Measurements from ENCODE around the gene ITGB3BP.

Gene ITGB3BP

DNA sequence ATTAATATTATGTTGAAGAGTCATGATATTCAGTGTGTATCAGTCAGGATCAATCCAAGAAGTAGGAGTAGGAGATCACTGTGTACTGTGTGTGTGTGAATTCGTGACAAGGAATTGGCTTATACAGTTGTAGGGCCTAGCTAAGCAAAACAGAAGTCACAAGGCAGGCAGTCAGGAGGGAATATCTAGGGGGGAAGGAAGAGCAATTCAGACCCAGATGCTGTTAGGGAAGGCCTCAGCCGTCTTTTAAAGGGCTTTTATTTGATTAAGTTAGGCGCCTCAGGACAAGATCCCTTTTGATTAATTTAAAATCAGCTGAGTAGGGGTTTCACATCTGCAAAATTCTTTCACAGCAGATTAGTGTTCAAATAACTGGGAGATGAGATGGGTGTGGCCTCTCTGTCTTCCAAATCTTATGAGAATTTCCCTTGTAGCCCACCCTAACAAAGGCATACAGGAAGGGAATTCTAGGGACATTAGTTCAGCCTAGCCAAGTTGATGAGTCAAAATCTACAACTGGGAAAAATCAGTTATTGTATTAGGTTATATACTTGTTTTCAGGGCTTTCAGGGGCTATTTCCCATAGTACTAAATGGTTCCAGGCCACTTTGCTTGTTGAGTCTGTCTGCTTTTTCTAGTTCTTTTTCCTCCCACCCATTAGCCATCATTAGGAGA is 108.2 kb downstream of the ITGB3BP start:
- no peak for DNase-seq

DNA sequence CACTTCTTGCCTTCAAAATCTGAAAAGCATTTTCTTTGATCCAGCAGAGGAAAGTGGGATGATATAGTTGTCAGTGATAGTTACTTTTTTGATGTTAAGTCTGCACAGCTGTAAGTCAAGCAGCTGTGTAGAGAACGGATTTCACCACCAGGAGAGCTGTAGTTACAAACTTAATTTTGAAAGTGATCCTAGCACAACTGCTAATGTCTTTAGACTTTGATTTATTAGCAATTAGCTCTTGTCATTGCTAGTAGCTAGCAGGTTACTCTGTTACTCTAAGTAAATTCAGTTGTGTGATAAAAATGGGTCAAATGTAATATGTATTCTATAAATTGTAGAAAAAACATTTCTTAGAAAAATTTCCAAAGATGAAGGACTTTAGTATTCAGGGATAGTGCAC is 109.6 kb downstream of the ITGB3BP start:
- DNase-seq, result no peak

DNA sequence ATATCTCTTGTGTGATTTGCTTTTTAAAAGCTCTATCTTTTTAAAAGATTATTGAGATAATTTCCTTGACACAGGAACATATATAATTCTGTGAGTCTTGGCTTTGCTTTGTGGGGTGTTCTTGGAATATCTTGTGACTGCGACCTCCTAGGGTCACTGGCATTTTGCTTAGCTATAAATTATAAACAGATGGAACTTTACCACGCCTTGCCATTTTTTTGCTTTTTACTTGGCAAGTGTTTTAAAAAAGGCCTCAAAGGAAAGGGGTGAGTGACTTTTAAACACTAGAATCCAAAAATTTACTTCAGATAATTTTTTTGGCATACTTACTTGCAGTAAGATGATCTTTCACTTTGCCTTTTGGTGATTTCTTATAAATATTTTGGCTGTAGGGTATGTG is 112.0 kb downstream of the ITGB3BP start:
- DNase-seq, result no peak

DNA sequence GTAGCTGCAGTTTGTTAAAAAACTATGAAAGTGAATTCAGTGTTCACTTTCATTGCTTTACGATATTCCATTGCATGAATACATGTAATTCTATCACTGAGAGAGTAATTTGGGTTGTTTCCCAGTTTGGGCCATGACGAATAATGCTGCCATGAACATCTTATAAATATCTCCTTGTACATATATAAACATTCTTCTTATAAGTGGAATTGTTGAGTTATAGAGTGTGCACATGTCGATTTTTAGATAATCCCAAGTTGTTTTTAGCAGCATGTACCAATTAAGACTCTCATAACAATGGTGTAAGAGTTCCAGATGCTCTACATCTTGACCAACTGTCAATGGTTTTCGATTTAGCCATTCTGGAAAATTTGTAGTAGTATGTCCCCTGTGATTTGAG is 114.7 kb downstream of the ITGB3BP start:
- no peak for DNase-seq

DNA sequence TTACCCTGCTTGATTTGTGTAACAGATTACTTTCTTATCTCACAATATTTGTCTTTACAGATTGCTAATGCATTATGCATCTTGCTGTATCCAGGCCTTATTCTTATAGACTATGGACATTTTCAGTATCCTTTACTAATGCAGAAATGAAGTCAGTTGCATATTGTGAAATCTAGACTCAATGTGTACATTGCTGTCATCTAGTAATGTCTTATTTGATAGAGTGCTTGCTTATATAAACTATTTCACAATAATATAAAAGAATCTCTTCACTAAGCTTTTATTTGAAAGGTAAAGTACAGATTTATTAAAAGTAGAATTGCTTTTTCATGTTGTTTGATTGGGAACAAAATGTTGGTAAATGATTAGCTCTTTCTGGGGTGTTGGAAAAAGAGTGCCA is 116.0 kb downstream of the ITGB3BP start:
- DNase-seq, result no peak

DNA sequence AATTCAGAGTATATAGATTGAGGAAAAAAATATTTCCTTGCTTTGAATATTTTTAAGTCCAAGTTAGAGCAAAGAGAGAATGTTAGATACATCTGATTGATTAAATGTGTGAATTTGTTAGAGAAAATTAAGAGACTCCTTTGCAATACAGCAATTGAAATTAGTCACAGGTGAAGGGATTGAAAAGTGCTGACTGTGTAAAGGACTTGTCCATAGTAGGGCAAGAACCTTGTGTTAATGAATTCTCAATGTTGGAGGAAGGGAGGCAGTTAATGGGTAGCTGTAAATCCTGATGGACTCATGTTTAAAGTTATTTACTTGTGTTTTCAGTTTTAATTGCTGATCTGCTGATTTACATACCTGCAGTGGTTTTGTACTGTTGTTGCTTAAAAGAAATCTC is 117.0 kb downstream of the ITGB3BP start:
- no peak for DNase-seq

DNA sequence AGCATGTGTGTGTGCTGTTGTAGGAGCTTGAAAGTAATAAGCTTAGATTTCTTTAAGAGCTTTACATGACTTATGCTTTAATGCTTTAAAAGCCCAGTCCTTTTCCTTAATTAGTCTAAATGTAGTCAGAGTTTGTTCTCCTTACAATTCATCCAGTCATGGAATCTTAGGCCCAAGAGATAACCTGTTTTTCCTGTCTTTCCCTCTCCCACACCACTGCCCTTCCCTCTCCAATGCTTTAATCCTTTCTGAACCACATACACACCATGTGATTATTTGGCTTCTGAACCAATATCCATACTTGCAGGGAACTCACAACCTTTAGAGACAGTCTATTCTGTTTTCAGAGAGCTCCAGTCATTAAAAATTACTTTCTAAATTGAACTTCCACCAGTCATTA is 118.0 kb downstream of the ITGB3BP start:
- no peak for DNase-seq

DNA sequence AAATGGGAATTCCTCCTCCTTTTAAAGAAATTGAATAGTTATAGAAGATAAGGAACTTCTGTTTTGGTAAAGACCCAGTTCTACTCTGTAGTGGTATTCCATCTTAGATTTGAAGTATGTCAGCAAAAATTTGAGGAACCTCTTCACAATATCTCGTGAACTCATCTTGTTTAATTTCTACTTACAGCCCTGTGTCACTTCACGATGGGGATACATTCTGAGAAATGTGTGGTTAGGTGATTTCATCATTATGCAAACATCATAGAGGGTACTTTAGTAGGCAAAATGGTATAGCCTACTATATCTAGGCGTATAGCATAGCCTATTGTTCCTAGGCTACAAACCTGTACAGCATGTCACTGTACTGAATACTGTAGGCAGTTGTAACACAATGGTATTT is 119.6 kb downstream of the ITGB3BP start:
- DNase-seq, result no peak

DNA sequence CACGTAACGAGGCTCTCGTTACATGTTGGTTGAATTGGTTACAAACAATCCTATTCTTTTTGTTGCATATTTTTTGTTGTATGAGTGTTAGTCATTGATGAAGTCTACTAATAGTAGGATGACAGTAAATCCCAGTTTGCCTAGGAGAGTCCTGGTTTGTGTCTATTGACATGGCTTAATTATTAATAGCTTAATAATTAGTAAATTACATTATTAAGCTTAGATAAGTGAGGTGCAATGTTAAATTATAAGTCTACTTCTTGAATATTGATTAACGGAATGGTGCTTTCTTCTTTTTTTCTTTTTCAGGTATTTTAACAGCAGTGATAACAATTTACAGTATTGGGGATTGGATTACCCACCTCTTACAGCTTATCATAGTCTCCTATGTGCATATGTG is 121.1 kb downstream of the ITGB3BP start:
- no peak for DNase-seq
